Stimulated activated CD4-positive, alpha-beta T cell treated with anti-CD3 and anti-CD28 coated beads, TNF-alpha, amount 100 ng/mL, for 1 hour (primary cell): ENCODE results near the gene TBC1D19.
"Not testable (repeated sequence)": the region's sequence is repeated elsewhere in the genome, so short reads cannot be mapped to it uniquely, and the experiment has no call there.

Source experiments
- DNase-seq, 3 donors: peaks; one replicate each; pipeline ENCODE4 v3.0.0-alpha.2; 2020; ENCODE audit warnings: low read depth in 3 of 3, low spot score in 1 of 3

The TBC1D19 gene

DNA sequence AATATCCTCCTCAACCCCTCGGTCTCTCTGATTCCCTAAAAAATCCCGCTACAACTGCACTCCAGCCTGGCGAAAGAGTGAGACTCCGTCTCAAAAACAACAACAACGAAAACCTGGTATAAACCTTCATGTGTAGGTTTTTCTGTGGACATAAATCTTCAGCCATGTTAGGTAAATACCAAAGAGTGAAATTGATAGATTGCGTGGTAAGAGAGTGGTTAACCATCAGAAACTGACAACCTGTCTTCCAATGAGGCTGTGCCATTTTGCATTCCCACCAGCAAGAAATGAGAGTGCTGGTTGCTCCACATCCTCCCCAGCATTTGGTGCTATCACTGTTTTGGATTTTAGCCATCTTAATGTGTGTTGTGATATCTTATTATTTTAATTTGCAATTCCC, 10.9 kb downstream of the TBC1D19 start:
- no peak for DNase-seq

DNA sequence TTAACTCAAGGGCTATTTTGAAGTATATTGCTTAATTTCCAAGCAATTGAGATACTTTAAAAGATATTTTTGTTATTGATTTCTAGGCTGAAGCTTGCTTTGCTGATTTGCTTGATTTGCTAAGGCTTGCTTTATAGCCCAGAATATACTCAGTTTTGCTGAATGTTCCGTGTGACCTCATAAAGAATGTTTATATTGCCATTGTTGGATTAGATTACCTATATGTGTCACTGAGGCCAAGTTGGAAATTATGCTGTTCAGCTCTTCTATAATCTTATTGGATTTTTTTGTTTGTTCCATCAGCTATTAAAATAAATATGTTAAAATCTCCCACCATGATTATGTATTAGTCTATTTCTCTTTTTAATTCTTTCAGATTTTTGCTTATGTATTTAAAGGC, 13.0 kb downstream of the TBC1D19 start:
- no peak for DNase-seq

DNA sequence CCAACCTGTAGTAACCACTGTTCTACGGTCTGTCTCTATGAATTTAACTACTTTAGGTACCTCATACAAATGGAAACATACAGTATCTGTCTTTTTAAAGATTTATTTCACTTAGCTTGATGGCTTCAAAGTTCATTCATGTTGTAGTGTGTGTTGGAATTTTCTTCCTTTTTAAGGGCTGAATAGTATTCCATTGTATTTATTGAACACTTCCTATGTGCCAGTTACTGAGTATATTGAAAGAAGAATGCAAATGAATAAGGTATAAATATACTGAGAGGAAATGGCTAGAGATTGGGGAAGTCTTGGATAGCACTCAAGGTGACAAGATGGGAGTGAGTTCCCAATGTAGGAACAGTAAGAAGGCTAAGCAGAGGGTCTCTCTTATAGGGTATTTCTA, 17.3 kb downstream of the TBC1D19 start:
- no peak for DNase-seq

DNA sequence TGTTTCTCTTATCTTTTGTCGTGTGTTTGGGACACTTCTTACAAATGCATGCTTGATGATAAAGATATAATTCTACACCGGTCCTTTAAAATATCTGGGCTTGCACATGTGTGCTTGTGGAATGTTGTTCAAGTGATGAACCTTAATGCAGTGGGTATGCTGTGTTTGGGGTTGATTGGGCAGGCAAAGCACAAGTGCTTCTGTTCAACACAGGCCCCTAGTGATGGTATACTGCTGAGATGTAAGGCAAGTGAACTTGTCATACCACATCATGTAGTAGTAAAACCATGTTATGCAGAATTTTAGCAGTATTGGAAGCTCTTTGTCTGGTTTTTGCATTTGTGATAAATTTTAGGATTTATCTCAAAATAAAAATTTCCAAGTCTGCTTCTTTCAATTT, 23.9 kb downstream of the TBC1D19 start:
- no peak for DNase-seq

DNA sequence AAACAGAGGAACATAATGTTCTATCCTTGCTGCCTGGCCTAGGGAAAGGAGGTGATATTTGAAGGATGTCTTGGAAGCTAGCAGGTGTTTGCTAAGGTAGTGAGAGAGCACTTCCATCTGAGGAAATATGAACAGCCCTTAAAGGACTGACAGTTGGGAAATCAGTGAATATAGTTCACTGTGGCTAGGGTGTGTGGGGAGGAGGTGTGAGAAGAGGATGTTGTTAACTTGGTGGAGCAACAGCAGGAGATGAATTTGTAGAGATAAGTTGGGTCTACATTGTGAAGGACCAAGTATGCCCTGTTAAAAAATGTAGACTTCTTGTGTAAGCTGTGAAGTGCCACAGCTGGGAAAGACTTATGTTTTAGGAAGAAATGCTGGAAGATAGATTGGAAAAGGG, 25.5 kb downstream of the TBC1D19 start:
- DNase-seq, result no peak

DNA sequence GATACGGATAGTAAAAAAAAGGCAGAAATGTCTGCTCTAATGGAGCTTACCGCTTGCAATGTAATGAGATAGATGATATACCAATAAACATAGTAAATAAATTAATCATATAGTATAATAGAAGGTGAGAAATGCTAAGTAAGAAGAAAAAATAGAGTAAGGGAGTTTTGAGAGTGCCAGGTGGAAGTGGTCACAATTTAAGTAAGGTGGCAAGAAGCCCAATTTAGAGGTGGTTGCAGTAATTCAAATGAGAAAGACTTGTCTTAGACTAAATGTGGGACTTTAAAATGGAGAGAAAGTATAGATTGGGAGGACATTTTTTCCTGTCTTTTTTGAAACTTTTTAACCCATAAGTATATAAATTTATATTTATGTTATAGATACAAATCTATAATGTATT, 26.0 kb downstream of the TBC1D19 start:
- no peak for DNase-seq

DNA sequence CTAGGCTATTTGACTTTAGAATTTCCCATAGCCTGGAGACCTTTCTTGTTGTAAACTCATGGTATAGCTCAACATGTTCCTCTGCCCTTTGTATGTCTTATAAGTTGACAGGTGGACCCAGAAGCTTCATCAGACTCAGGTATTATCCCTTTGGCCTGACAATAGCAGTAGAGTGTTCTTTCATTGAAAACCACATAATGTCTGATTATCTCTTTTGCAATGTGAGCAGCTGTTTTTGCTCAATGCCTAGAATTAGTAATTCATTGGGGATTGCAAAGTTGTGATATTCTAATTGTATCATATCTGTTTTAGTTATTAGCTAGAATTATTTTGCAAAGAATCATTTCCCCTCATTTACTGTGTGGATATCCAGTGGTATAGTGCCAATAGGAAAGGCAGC, 27.5 kb downstream of the TBC1D19 start:
- DNase-seq, result no peak

DNA sequence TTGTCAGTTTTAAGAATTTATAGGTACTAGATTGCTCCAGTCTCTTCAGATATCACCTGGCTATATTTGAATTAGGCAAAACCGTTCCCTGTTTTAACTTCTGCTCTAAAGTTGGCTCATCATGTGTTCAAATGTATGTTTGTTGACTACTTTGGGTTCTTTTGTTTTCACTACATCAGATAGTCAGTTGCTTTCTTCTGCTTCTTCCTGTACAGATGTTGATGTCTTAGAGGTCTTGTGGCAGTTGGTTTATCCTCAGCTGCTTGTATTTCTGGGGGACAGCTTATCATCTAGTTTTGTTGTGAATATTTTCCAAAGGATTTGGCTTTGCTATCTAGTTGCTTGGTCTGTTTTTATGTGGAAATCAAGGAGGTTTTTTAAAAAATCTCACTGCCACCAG, 28.0 kb downstream of the TBC1D19 start:
- DNase-seq, result no peak

DNA sequence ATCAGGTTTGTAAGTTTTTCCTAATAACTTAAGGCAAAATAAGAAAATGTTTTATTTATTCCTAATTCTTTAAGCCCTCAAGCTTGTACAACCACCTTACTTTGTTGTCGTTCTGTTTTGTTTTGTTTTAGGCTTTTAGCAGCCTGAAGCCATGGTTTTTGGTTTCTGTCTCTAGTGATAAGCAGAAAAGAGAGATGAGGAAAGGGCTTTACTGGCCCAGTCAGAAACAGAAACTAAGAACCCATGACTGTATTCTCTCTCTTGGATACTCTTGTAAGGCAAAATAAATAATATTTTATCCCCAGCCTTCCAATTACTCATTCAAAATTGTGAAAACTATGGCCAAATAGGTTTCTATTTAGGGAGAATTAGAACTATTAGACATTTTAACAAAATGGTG, 29.4 kb downstream of the TBC1D19 start:
- DNase-seq, result no peak

DNA sequence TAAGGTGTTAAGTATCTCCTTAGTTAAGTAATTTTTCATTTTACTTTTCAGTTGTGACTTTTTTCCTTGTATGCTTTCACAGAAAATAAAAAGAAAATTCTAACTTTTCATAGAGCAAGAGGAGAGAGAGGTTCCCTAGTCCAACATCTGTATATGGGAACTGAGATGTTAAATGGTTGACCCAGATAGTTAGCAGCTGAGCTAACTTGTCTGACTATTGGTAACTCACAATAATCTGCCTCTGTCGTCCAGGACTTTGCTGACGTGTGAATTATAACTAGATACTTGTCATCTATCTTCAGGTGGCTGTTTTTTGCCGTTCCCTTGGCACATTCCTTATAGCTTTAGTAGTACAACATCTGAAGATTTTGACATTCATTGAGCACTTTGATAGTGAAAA, 29.9 kb downstream of the TBC1D19 start:
- no peak for DNase-seq

DNA sequence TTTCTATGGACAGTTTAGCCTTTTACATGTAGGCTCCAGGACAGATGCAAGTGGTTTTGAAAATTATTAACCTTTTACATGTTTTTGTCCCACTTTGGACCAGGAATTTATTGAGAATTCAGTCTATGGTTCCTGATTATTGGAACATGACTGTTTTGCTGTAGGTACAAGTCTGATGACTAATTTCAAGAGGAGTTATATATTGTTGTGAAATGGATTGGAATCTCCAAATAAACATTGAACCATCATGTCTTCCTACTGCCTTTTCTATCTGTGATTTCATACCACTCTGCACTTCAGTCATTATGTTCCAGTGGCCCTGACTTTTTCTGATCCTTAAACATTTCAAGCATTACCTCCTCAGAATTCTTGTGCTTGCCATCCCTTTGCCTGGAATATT, 35.9 kb downstream of the TBC1D19 start:
- no peak for DNase-seq

DNA sequence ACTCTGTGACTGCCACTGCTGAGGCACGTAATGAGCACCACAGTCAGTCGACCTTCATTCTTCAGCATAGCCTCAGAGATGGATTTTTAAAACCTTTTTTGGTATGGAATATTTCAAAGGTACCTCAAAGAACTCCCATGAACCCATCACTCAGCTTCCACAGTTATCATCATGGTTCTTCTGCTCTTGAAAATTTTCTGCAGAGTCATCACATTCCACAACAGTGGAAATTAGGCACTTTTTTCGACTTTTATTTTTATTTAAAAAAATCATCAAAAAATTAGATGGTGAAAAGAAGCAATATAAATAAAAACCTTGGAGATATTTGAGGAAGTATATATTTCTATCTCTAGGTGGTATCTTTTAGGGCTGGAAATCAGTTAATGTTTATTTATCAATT, 37.5 kb downstream of the TBC1D19 start:
- DNase-seq, result no peak

DNA sequence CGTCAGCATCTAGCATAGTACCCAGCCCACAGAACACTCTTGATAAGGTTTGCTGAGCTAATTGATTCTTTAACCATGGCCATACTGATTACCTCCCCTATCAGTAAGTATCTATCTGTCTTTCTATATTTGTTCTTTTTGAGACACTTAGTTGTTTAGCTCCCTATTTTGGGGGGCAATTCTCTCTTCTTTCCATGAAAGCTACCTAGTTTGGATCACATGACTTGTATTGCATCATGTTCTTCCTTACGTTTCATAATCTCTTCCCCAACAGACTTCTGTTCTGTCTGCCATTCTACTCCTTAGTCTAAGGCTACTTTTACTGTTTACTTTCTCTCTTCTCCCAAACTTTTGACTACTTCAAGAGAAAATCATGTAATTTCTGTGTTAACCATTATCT, 39.0 kb downstream of the TBC1D19 start:
- DNase-seq, result no peak

DNA sequence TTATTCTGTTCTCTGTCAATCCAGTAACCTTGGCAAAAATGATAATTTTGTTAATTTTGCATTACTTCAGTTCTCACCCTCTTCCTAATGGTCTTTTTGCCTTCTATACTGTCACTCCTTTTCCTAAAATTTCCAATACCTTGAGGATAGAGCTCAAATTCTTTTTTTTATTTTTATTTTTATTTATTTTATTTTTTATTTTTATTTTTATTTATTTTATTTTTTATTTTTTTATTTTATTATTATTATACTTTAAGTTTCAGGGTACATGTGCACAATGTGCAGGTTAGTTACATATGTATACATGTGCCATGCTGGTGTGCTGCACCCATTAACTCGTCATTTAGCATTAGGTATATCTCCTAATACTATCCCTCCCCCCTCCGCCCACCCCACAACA, 42.8 kb downstream of the TBC1D19 start:
- not testable (repeated sequence) for DNase-seq

DNA sequence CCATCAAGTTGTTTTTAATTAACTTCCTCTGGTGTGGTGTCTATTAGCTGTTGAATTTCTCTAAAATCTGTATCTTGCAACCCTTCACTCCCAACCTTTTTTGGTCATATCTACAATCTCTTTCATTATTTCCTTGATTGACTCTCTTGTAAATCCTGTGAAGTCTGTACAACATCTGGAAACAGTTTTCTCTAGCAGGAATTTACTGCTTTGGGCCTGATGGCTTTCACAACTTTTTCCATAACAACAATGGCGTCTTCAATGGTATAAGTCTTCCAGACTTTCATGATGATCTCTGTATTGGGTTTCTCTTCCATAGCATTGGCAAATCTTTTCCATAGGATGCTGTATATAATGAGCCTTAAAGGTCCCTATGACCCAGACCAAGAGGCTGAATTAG, 49.0 kb downstream of the TBC1D19 start:
- DNase-seq, result no peak

DNA sequence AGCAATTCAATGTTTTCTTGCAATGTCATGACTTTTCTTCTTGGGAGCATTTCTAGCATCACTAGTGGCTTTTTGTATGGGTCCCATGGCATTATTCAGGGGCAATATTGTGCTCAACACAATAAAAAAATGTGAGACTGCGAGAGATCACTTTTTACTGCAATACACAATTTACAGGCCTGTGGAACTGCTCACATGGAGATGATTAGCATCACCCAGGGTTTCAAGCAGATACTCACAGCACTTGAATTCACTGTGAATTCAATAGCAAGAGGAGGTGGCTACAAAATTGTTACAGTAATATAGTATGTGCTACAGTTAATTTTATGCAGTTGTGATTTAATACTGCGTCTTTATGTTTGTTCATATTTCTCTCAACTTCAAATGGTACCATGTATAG, 50.4 kb downstream of the TBC1D19 start:
- no peak for DNase-seq

DNA sequence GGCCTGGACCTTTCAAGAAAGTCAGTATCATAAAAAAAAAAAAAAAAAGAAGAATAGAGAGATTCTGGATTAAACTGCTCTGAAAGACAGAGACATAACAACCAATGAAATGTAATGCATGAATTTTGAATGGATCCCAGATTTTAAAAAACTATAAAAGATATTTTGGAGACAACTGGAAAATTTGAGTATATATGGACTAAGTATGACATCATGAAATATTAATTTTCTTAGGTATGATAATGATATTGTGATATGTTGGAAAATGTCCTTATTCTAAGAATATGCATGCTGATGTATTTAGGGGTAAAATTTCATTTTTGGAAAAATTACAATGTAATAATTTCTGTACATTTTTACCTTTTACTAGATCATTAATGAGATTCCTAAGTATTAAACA, 52.6 kb downstream of the TBC1D19 start:
- DNase-seq, result no peak

DNA sequence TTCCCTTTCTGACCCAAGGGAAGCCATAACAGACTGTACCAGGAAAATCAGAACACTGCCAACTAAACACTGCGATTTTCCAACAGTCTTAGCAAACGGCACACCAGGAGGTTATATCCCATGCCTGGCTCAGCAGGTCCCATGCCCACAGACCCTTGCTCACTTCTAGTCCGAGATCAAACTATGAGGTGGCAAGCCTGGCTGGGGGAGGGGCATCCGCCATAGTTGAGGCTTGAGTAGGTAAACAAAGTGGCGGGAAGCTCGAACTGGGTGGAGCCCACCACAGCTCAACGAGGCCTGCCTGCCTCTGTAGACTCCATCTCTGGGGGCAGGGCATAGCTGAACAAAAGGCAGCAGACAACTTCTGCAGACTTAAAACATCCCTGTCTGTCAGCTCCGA, 56.8 kb downstream of the TBC1D19 start:
- not testable (repeated sequence) for DNase-seq

DNA sequence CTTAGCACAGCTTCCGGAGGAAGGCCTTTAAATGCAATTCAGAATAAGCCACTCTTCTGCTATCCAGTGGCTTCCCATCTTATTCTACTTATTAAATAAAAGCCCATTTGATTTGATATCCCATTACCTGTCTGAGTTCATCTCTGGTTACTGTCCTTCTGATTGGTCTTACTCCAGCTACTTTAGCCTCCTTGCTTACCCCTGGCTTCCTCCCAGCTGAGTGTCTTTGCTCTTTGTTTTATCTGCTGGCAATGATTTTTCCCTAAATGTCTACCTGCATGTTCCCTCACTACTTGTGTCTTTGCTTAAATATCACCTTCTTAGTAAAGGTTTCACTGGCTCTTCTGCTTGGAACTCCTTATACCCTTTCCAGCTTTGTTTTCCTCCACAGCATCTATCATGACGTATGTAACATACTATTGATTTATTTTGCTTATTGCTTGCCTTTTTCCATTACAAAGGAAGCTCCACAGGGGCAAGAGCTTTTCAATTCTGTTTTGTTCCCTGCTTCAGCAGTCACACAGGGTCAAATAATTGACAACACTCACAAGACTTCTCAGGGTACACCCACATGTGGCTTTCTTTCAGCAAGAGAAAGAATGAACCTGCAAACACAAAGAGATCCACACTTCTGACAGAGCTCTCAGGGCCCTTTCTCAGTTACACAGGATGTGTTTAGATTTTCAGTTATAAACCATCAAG, 63.8 kb downstream of the TBC1D19 start:
- DNase-seq, result no peak

DNA sequence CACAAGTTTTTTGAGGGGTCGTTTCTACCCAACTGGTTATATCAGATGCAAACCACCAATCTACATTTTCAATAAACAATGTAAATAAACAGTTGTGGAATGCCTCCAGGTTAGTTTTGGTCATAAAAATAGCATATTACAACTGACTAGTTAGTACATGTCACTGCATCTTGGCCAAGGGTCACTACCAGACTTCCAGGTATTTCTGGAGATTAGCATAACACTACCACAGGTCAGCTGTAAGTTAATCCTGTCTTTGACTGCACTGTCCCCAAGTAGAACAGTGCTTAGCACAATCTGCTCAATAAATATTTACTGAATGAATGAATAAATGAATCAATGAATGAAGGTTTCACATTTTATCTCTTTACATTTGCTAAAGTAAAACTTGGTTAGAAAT, 64.4 kb downstream of the TBC1D19 start:
- no peak for DNase-seq

DNA sequence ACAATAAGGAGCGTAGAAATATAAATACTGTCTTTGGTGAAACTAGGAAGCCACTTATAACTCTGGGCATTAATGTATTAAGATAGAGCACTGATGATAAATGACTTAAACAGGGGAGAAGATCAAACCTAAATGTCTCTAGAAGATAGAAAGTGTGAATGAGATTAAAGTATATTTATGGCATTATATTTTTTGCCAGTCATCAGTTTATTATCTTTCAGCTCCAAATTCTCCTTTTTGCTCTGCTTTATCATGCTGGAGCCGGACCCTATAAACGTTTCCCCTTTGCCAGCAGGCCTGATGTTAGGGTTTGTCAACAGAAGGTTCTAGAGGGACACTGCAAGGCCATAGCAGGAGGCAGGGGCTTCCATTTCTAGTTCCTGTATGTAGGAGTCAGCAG, 76.4 kb downstream of the TBC1D19 start:
- no peak for DNase-seq

DNA sequence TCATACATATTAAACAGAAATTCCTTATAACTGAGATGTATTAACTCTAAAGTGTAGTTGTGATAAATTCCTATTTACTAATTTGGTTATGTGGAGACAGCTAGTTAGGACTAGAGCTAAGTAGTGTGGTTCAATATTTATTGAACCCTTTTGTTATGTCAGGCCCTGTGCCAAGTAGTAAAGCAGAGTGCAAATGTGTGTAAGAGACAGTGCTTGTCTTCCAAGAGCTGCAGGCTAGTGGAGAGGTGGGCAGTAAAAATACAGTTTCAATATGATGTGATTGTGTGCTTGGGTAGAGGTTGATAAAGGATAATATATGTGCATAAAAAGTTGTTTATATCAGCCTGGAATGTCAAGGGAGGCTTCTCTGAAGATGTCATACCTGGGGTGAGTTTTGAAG, 80.0 kb downstream of the TBC1D19 start:
- DNase-seq, result no peak

DNA sequence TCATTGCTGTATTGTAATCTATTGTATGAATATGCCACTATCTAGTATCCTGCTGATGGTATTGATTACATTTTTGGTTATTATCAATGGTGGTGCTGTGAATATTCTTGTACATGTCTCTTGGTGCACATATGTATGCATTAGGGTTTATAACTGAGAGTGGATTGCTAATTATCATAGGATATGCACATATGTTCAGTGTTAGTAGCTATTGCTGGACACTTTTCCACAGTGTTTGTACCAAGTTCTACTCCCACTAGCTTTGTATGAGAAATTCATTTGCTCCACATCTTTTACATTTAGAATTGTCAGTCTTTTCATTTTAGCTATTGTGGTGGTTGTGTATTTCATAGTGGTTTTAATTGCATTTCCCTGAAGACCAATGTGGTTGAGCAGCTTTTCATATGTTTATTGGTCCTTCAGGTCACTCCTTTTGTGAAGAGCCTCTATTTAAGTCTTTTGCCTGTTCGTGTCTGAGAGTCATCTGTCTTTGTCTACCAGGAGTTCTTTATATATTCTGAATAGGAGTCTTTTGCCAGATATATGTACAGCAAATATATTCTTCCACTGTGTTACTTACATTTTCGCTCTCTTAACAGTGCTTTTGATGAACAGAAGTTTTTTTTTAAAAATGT, 87.1 kb downstream of the TBC1D19 start:
- no peak for DNase-seq
